SK-N-SH (cell line): ENCODE measurements around the gene FAXDC2. TPM values are rescaled to one million over a fixed set of nuclear protein-coding genes. Genes with fewer than 3 reads are reported as not detected.

ENCODE experiments used
- CTCF ChIA-PET: fragments of 300-600, 350-600 bp; formaldehyde crosslinking; extraction: SDS; loops from one replicate; lab custom pipeline; 2021; lab: Yijun Ruan, JAX
- POLR2A ChIA-PET: fragments of 350-600 bp; sonication (Branson Sonifier 250); formaldehyde crosslinking; extraction: SDS; loops from one replicate; lab custom pipeline; 2020; ENCODE audit warnings: antibody characterized with exemption, inconsistent platforms; lab: Yijun Ruan, JAX
- DNase-seq: peaks from one replicate; pipeline ENCODE4 v3.0.0; 2012
- H2AFZ ChIP-seq: fragments of 200-600 bp; sonication (generic); 2 replicates; pipeline ENCODE4 v1.8.1; 2016; ENCODE audit warnings: antibody characterized with exemption, mild to moderate bottlenecking, low read depth
- H3F3A ChIP-seq: fragments of 200-600 bp; sonication (generic); replicated peaks from 2 replicates; pipeline ENCODE3; 2016; ENCODE audit warnings: antibody characterized with exemption, mild to moderate bottlenecking; ENCODE audit not compliant: insufficient read depth
- H3K27ac ChIP-seq, 2 experiments: fragments of 200-500 bp in 1 of 2; fragments of 200-600 bp in 1 of 2; sonication (Bioruptor generic) in 1 of 2; sonication (generic), shearing (Covaris generic) in 1 of 2; 2 replicates each; pipeline versions ENCODE4 v1.5.1 to v1.6.1; 2014 to 2016; ENCODE audit warnings: low read depth in 2 of 2, inconsistent platforms in 1 of 2, low read length in 1 of 2, mild to moderate bottlenecking in 1 of 2, mixed read lengths in 1 of 2
- H3K27me3 ChIP-seq: fragments of 200-600 bp; sonication (generic), shearing (Covaris generic); 2 replicates; pipeline ENCODE4 v1.6.1; 2016; ENCODE audit warnings: mixed run types; ENCODE audit not compliant: insufficient read depth
- H3K36me3 ChIP-seq, 2 experiments: fragments of 200-500 bp in 1 of 2; fragments of 200-600 bp in 1 of 2; sonication (Bioruptor generic) in 1 of 2; sonication (generic) in 1 of 2; replicated peaks in 1 of 2; 2 replicates each; pipeline versions ENCODE3 to v1.5.1; 2014 to 2016; ENCODE audit warnings: low read length in 1 of 2, mild to moderate bottlenecking in 1 of 2; ENCODE audit not compliant: insufficient read depth in 2 of 2, control insufficient read depth in 1 of 2
- H3K4me1 ChIP-seq, 2 experiments: fragments of 200-500 bp in 1 of 2; fragments of 200-600 bp in 1 of 2; sonication (Bioruptor generic) in 1 of 2; sonication (generic), shearing (Covaris generic) in 1 of 2; 2 replicates each; pipeline versions ENCODE4 v1.5.1 to v1.6.1; 2014 to 2016; ENCODE audit warnings: low read depth in 1 of 2, low read length in 1 of 2, mixed run types in 1 of 2; ENCODE audit not compliant: insufficient read depth in 2 of 2, control insufficient read depth in 1 of 2
- H3K4me2 ChIP-seq: fragments of 200-600 bp; sonication (generic), shearing (Covaris generic); 2 replicates; pipeline ENCODE4 v1.6.1; 2017; ENCODE audit warnings: mixed run types
- H3K4me3 ChIP-seq, 2 experiments: fragments of 200-500 bp in 1 of 2; fragments of 200-600 bp in 1 of 2; sonication (Bioruptor generic) in 1 of 2; sonication (generic), shearing (Covaris generic) in 1 of 2; 2 replicates each; pipeline versions ENCODE4 v1.5.1 to v1.8.1; 2014 to 2016; ENCODE audit warnings: low read depth in 2 of 2, inconsistent platforms in 1 of 2, low read length in 1 of 2, mild to moderate bottlenecking in 1 of 2, mixed read lengths in 1 of 2, moderate library complexity in 1 of 2
- H3K79me2 ChIP-seq: fragments of 200-600 bp; sonication (generic); 2 replicates; pipeline ENCODE4 v1.8.1; 2017; ENCODE audit warnings: mild to moderate bottlenecking; ENCODE audit not compliant: insufficient read depth
- H3K9ac ChIP-seq: fragments of 200-600 bp; sonication (generic); 2 replicates; pipeline ENCODE4 v1.6.1; 2017; ENCODE audit warnings: mixed run types
- H3K9me2 ChIP-seq: fragments of 200-600 bp; sonication (generic); 2 replicates; pipeline ENCODE4 v1.6.1; 2017; ENCODE audit warnings: mixed run types
- H3K9me3 ChIP-seq: fragments of 200-600 bp; sonication (generic); 2 replicates; pipeline ENCODE4 v1.6.1; 2017; ENCODE audit warnings: mixed run types, mild to moderate bottlenecking, moderate library complexity
- H4K20me1 ChIP-seq: fragments of 200-600 bp; sonication (generic); 2 replicates; pipeline ENCODE4 v1.6.1; 2017; ENCODE audit warnings: mild to moderate bottlenecking, mixed run types; ENCODE audit not compliant: insufficient read depth
- CTCF ChIP-seq: fragments of 200-600 bp; sonication (generic); IDR thresholded peaks from 2 replicates; pipeline ENCODE4 v1.6.1; 2017; ENCODE audit warnings: antibody characterized with exemption, mild to moderate bottlenecking, moderate library complexity
- ELF1 ChIP-seq: IDR thresholded peaks from 2 replicates; pipeline ENCODE4 v1.4.0; 2012
- EP300 ChIP-seq, 2 experiments: IDR thresholded peaks; 2 replicates each; pipeline versions ENCODE4 v1.4.0 to v1.6.1; 2012; ENCODE audit warnings: borderline replicate concordance in 1 of 2, low read depth in 1 of 2, low read length in 1 of 2
- FOXJ3 ChIP-seq: sonication (generic); formaldehyde crosslinking; IDR thresholded peaks from 2 replicates; pipeline ENCODE4 v1.5.1; 2020; ENCODE audit warnings: mild to moderate bottlenecking, missing genetic modification reagents
- FOXM1 ChIP-seq: IDR thresholded peaks from 2 replicates; pipeline ENCODE4 v1.4.0; 2012; ENCODE audit warnings: low read depth, mild to moderate bottlenecking
- GATA2 ChIP-seq: sonication (generic); formaldehyde crosslinking; IDR thresholded peaks from 2 replicates; pipeline ENCODE4 v1.5.0; 2020; ENCODE audit warnings: mild to moderate bottlenecking, missing genetic modification reagents
- JUND ChIP-seq: IDR thresholded peaks from 2 replicates; pipeline ENCODE4 v1.4.0; 2012
- MAX ChIP-seq: IDR thresholded peaks from 2 replicates; pipeline ENCODE4 v1.4.0; 2012; ENCODE audit warnings: low read depth
- MEF2A ChIP-seq: IDR thresholded peaks from 2 replicates; pipeline ENCODE4 v1.4.0; 2012; ENCODE audit warnings: low read depth, borderline replicate concordance
- NFIC ChIP-seq: IDR thresholded peaks from 2 replicates; pipeline ENCODE4 v1.4.0; 2012; ENCODE audit warnings: borderline replicate concordance
- POLR2AphosphoS5 ChIP-seq: IDR thresholded peaks from 2 replicates; pipeline ENCODE4 v1.6.1; 2012; ENCODE audit warnings: low read depth, low read length
- RAD21 ChIP-seq: IDR thresholded peaks from 2 replicates; pipeline ENCODE4 v1.6.1; 2012; ENCODE audit warnings: mild to moderate bottlenecking, low read length
- RCOR1 ChIP-seq: fragments of 150-350 bp; IDR thresholded peaks from 2 replicates; pipeline ENCODE4 v1.6.1; 2017; ENCODE audit warnings: antibody characterized with exemption, low read length
- RFX5 ChIP-seq: IDR thresholded peaks from 2 replicates; pipeline ENCODE4 v1.6.1; 2012; ENCODE audit warnings: mild to moderate bottlenecking, improper control_type of control experiment, low read length
- RXRA ChIP-seq: IDR thresholded peaks from 2 replicates; pipeline ENCODE4 v1.4.0; 2012; ENCODE audit warnings: low read depth, mild to moderate bottlenecking, borderline replicate concordance
- SMC3 ChIP-seq: IDR thresholded peaks from 2 replicates; pipeline ENCODE4 v1.6.1; 2012; ENCODE audit warnings: low read depth, low read length, improper control_type of control experiment
- TAF1 ChIP-seq: IDR thresholded peaks from 2 replicates; pipeline ENCODE4 v1.6.1; 2012; ENCODE audit warnings: low read depth, mild to moderate bottlenecking, low read length, moderate library complexity, borderline replicate concordance
- TCF12 ChIP-seq: IDR thresholded peaks from 2 replicates; pipeline ENCODE4 v1.4.0; 2012
- USF2 ChIP-seq: fragments of 150-350 bp; IDR thresholded peaks from 2 replicates; pipeline ENCODE4 v1.6.1; 2017; ENCODE audit warnings: antibody characterized with exemption, low read length, low read depth, borderline replicate concordance
- YY1 ChIP-seq: IDR thresholded peaks from 2 replicates; pipeline ENCODE4 v1.4.0; 2012; ENCODE audit warnings: low read depth, mild to moderate bottlenecking
- WGBS: methylation state at CpG from one replicate; pipeline ENCODE4 v1.1.6; 2017; ENCODE audit warnings: low lambda C conversion rate; 5-methylcytosine and 5-hydroxymethylcytosine counted together
- polyA plus RNA-seq, 3 experiments: library from polyadenylated mRNA; depleted of rRNA; stranded (reverse); fragments of >200 nt; gene quantifications; 2 replicates each; pipeline ENCODE4 v1.2.3, GENCODE V29; 2012

Gene FAXDC2
- polyA plus RNA-seq, 1 of the 3 experiments (the other 2 are of a cell fraction), result 6.0 TPM

GRCh38 chr5:154811653-154812465 is 38.5 kb downstream of the FAXDC2 start:
- 0 out of 2 replicates have a peak, but pooled peaks cover 3% of the 10 kb centered on the region for H4K20me1 ChIP-seq
- peak overlapping the region in 1 of 2 experiments; percentile 36; a peak in 1 of 4 replicates for H3K4me3 ChIP-seq
- no peaks in the 10 kb centered on the region for H3K9me3 ChIP-seq
- no peak overlapping the region for H2AFZ ChIP-seq
- 44% methylated on average over 3 of the region's 3 CpGs for WGBS
- no peaks in the 10 kb centered on the region for H3K9me2 ChIP-seq
- peak; percentile 81 for DNase-seq
- H3K27ac ChIP-seq, result no peak overlapping the region
- peak; percentile 25; the same call in 1 of the 2 replicates for TF ChIP-seq RCOR1
- peak; percentile 90 for TF ChIP-seq RAD21
- TF ChIP-seq GATA2 (CRISPR knock-in tag), result 0 out of 2 replicates have a peak, but pooled peaks have one; percentile 8
- TF ChIP-seq TCF12, result no peak
- TF ChIP-seq CTCF, result peak; percentile 96
- no peak for TF ChIP-seq JUND
- no peak for TF ChIP-seq RXRA
- TF ChIP-seq SMC3, result peak; percentile 84
- no peak for TF ChIP-seq TAF1
- ChIA-PET POLR2A (no interaction called here), CTCF (interaction anchor here (0.5 to 4.5 kb wide), 10 partner anchors 18 to 164 kb away, joined by 3 to 33 read pairs (median 3); no protein-coding TSS in a partner anchor)
- H3K27me3 ChIP-seq, result no peaks in the 10 kb centered on the region
- H3K9ac ChIP-seq, result no peak overlapping the region
- peaks cover 14% of the 10 kb centered on the region for H3K79me2 ChIP-seq
- H3F3A ChIP-seq, result peaks cover 16% of the 10 kb centered on the region
- peaks cover 51 to 79% of the 10 kb centered on the region in 2 experiments for H3K36me3 ChIP-seq
- H3K4me2 ChIP-seq, result no peak overlapping the region
- no peaks in the 10 kb centered on the region; a peak in 1 of 4 replicates for H3K4me1 ChIP-seq

- H3K4me3 ChIP-seq, result no peak overlapping the region
- no peaks in the 10 kb centered on the region for H3K27me3 ChIP-seq
- CTCF ChIA-PET, result interaction anchor here (0.5 to 4.5 kb wide), 11 partner anchors 17 to 164 kb away, joined by 3 to 33 read pairs (median 3); no protein-coding TSS in a partner anchor
- H3K4me2 ChIP-seq, result no peak overlapping the region
- no peak overlapping the region for H3K9ac ChIP-seq
- H3K9me3 ChIP-seq, result no peaks in the 10 kb centered on the region
- 96% methylated on average over 7 of the region's 7 CpGs for WGBS
- peaks cover 16% of the 10 kb centered on the region for H3F3A ChIP-seq
- H3K27ac ChIP-seq, result no peak overlapping the region
- no peak for TF ChIP-seq MAX
- no peak for TF ChIP-seq ELF1
- no peak for TF ChIP-seq EP300 (IDR thresholded peaks at IDR 0.05; ENCODE audit: borderline replicate concordance in 1 of 2, low read depth in 1 of 2, low read length in 1 of 2)
- no peak for TF ChIP-seq RAD21
- no peak for TF ChIP-seq RFX5
- TF ChIP-seq FOXM1, result no peak
- no peak for TF ChIP-seq TAF1
- TF ChIP-seq FOXJ3 (CRISPR knock-in tag), result no peak
- no peak for TF ChIP-seq USF2
- TF ChIP-seq POLR2AphosphoS5, result no peak
- no peak for TF ChIP-seq MEF2A
- no peak for TF ChIP-seq TCF12
- no peak for TF ChIP-seq RXRA
- TF ChIP-seq SMC3, result no peak
- no peak for TF ChIP-seq YY1
- TF ChIP-seq NFIC, result no peak
- TF ChIP-seq GATA2 (CRISPR knock-in tag), result no peak
- peaks cover 11% of the 10 kb centered on the region for H3K79me2 ChIP-seq
- 0 out of 2 replicates have a peak, but pooled peaks cover 3% of the 10 kb centered on the region for H4K20me1 ChIP-seq
- POLR2A ChIA-PET, result no interaction called here
- H3K36me3 ChIP-seq, result peaks cover 55 to 79% of the 10 kb centered on the region in 2 experiments
- H3K9me2 ChIP-seq, result no peaks in the 10 kb centered on the region
- H2AFZ ChIP-seq, result no peak overlapping the region
- no peak for DNase-seq
- no peaks in the 10 kb centered on the region for H3K4me1 ChIP-seq
Measured at GRCh38 chr5:154811239-154811638, 39.2 kb downstream of the FAXDC2 start.
